Measurements from ENCODE around the gene TGFB3.

The TGFB3 gene

DNA sequence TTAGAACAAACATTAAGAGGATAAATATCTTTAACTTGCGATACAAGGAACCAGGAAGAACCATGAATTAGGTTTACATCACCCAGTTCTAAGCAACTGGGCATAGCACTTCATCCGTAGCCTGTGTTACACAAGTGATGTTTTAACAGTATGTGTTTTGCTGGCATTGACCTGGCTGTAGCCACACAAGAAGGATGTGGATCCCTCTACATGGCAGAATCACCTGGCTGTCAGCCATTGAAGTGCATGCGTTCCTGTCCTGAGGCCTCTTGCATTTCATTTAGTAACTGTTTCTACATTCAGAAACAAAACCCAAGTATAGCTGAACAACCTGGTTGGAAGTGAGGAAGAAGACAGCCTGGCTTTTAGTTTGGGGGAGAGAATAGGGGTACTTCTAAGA lies 72.2 kb downstream of the TGFB3 start:
- no peak for DNase-seq (ENCODE audit: low read depth in 3 of 3, low spot score in 1 of 3)

Measured in stimulated activated CD4-positive, alpha-beta T cell treated with anti-CD3 and anti-CD28 coated beads, TNF-alpha, amount 100 ng/mL, for 1 hour (primary cell).